Mesenchymal stem cell (in vitro differentiated cells and primary cell): ENCODE results near the gene STK32C.

Experiments used
- DNase-seq: peaks from one replicate; pipeline ENCODE4 v3.0.0-alpha.2; 2013
- H2AFZ ChIP-seq: one replicate; pipeline ENCODE4 v1.6.1; 2013; ENCODE audit warnings: low read depth, mild to moderate bottlenecking, control low read depth, inconsistent platforms, low read length, moderate library complexity
- H2AK5ac ChIP-seq: 2 replicates; pipeline ENCODE4 v1.6.1; 2013; ENCODE audit warnings: low read length, moderate library complexity, mild to moderate bottlenecking, inconsistent platforms; ENCODE audit not compliant: severe bottlenecking
- H2BK120ac ChIP-seq: one replicate; pipeline ENCODE4 v1.6.1; 2013; ENCODE audit warnings: low read depth, mild to moderate bottlenecking, inconsistent platforms, low read length, moderate library complexity
- H2BK12ac ChIP-seq, 2 experiments: one replicate each; pipeline ENCODE4 v1.6.1; 2013; ENCODE audit warnings: inconsistent platforms in 2 of 2, low read length in 2 of 2, mild to moderate bottlenecking in 2 of 2, moderate library complexity in 2 of 2, control low read depth in 1 of 2
- H2BK15ac ChIP-seq: one replicate; pipeline ENCODE4 v1.6.1; 2013; ENCODE audit warnings: mild to moderate bottlenecking, low read depth, inconsistent platforms; ENCODE audit not compliant: poor library complexity, severe bottlenecking
- H2BK5ac ChIP-seq: 2 replicates; pipeline ENCODE4 v1.6.1; 2013; ENCODE audit warnings: low read depth, mild to moderate bottlenecking, low read length, control low read depth, inconsistent platforms; ENCODE audit not compliant: poor library complexity, severe bottlenecking
- H3K14ac ChIP-seq, 2 experiments: one replicate each; pipeline ENCODE4 v1.6.1; 2013; ENCODE audit warnings: inconsistent platforms in 2 of 2, low read length in 2 of 2, control low read depth in 1 of 2, mild to moderate bottlenecking in 1 of 2, moderate library complexity in 1 of 2
- H3K18ac ChIP-seq, 2 experiments: one replicate each; pipeline ENCODE4 v1.6.1; 2013; ENCODE audit warnings: inconsistent platforms in 2 of 2, low read length in 2 of 2, control low read depth in 1 of 2, low read depth in 1 of 2, mild to moderate bottlenecking in 1 of 2
- H3K23ac ChIP-seq, 2 experiments: one replicate each; pipeline ENCODE4 v1.6.1; 2013; ENCODE audit warnings: inconsistent platforms in 2 of 2, low read length in 2 of 2, mild to moderate bottlenecking in 2 of 2, moderate library complexity in 2 of 2, control low read depth in 1 of 2
- H3K27ac ChIP-seq: 2 replicates; pipeline ENCODE4 v1.5.1; 2013; ENCODE audit warnings: mild to moderate bottlenecking, moderate library complexity, low read length, control low read depth, inconsistent platforms; ENCODE audit not compliant: poor library complexity, severe bottlenecking
- H3K27me3 ChIP-seq, 2 experiments: 2 replicates each; pipeline versions ENCODE4 v1.6.1 to v1.7.0; 2013; ENCODE audit warnings: low read length in 2 of 2, mild to moderate bottlenecking in 2 of 2, moderate library complexity in 2 of 2, control low read depth in 1 of 2, inconsistent platforms in 1 of 2; ENCODE audit not compliant: control insufficient read depth in 1 of 2, insufficient read depth in 1 of 2
- H3K36me3 ChIP-seq, 2 experiments: 2 replicates each; pipeline versions ENCODE4 v1.6.1 to v1.7.0; 2013; ENCODE audit warnings: low read length in 2 of 2, control low read depth in 1 of 2, inconsistent platforms in 1 of 2, low read depth in 1 of 2, mild to moderate bottlenecking in 1 of 2; ENCODE audit not compliant: insufficient read depth in 2 of 2, control insufficient read depth in 1 of 2
- H3K4ac ChIP-seq, 2 experiments: one replicate each; pipeline ENCODE4 v1.6.1; 2013; ENCODE audit warnings: inconsistent platforms in 2 of 2, low read length in 2 of 2, mild to moderate bottlenecking in 2 of 2, moderate library complexity in 2 of 2, control low read depth in 1 of 2, low read depth in 1 of 2
- H3K4me1 ChIP-seq: 2 replicates; pipeline ENCODE4 v1.6.1; 2013; ENCODE audit warnings: low read depth, low read length, control low read depth; ENCODE audit not compliant: control insufficient read depth, insufficient read depth
- H3K4me2 ChIP-seq: 2 replicates; pipeline ENCODE4 v1.6.1; 2013; ENCODE audit warnings: low read length, mild to moderate bottlenecking, inconsistent platforms; ENCODE audit not compliant: poor library complexity, severe bottlenecking
- H3K4me3 ChIP-seq, 2 experiments: 2 replicates each; pipeline versions ENCODE4 v1.5.1 to v1.7.0; 2013; ENCODE audit warnings: low read length in 2 of 2, mild to moderate bottlenecking in 2 of 2, control low read depth in 1 of 2, low read depth in 1 of 2; ENCODE audit not compliant: insufficient read depth in 1 of 2
- H3K79me1 ChIP-seq: replicated peaks from 2 replicates; pipeline ENCODE4 v1.6.1; 2013; ENCODE audit warnings: mild to moderate bottlenecking, control low read depth, low read length, inconsistent platforms; ENCODE audit not compliant: poor library complexity, severe bottlenecking
- H3K9ac ChIP-seq: 2 replicates; pipeline ENCODE4 v1.7.0; 2013; ENCODE audit warnings: mild to moderate bottlenecking, low read length, moderate library complexity
- H3K9me3 ChIP-seq: 2 replicates; pipeline ENCODE4 v1.7.0; 2013; ENCODE audit warnings: mild to moderate bottlenecking, low read length; ENCODE audit not compliant: control insufficient read depth
- H4K8ac ChIP-seq: one replicate; pipeline ENCODE4 v1.6.1; 2013; ENCODE audit warnings: inconsistent platforms, mild to moderate bottlenecking, low read length, moderate library complexity
- H4K91ac ChIP-seq: one replicate; pipeline ENCODE4 v1.6.1; 2013; ENCODE audit warnings: mild to moderate bottlenecking, low read length, inconsistent platforms
- WGBS: methylation state at CpG from one replicate; pipeline ENCODE4 v1.1.7; 2013; ENCODE audit warnings: mixed read lengths; 5-methylcytosine and 5-hydroxymethylcytosine counted together

STK32C gene

DNA sequence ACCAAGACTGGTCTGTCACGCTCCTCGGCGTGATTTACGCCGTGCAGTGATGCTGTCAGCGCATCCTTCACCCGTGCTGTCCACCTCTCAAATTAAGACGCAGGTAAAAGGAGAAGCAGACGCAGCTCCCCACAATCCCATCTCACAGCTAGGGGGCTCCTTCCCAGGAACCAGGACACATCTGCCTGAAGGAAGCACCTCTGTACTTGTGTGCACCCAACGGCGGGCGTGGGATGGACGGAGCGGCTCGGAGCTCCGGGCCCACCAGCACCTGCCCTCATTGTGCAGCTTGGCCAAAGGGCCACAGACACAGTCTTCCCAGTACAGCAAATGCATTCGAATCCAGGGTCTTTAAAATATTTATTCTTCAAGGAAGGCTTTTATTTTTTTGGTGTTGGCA is 55.3 kb downstream of the STK32C start:
- no peak for DNase-seq
- no peak overlapping the region for H2AFZ ChIP-seq
- no peak overlapping the region for H4K91ac ChIP-seq
- H2BK15ac ChIP-seq, result no peak overlapping the region
- no peak overlapping the region for H3K18ac ChIP-seq
- peaks cover 0 to 6% of the 10 kb centered on the region in 2 experiments for H3K27me3 ChIP-seq
- no peak overlapping the region for H2AK5ac ChIP-seq
- H3K4me3 ChIP-seq, result no peak overlapping the region
- H3K4ac ChIP-seq, result no peak overlapping the region
- H2BK12ac ChIP-seq, result no peak overlapping the region
- WGBS, result 91% methylated on average over 16 of the region's 17 CpGs
- H3K4me2 ChIP-seq, result no peak overlapping the region
- H3K14ac ChIP-seq, result no peak overlapping the region
- H3K4me1 ChIP-seq, result peaks cover 14% of the 10 kb centered on the region
- no peak overlapping the region for H2BK5ac ChIP-seq
- H2BK120ac ChIP-seq, result no peak overlapping the region
- H3K9me3 ChIP-seq, result no peaks in the 10 kb centered on the region
- H3K79me1 ChIP-seq, result no peaks in the 10 kb centered on the region
- H3K36me3 ChIP-seq, result no peaks in the 10 kb centered on the region
- H4K8ac ChIP-seq, result no peak overlapping the region
- no peak overlapping the region for H3K9ac ChIP-seq
- no peak overlapping the region for H3K27ac ChIP-seq
- no peak overlapping the region for H3K23ac ChIP-seq

GRCh38 chr10:132251928-132252327 is 55.8 kb downstream of the STK32C start:
- H3K23ac ChIP-seq, result no peak overlapping the region
- no peak overlapping the region for H2AK5ac ChIP-seq
- H3K4me3 ChIP-seq, result no peak overlapping the region
- peaks cover 9% of the 10 kb centered on the region for H3K4me1 ChIP-seq
- no peak overlapping the region for H3K4ac ChIP-seq
- no peak overlapping the region for H3K27ac ChIP-seq
- H3K14ac ChIP-seq, result no peak overlapping the region
- no peak overlapping the region for H4K91ac ChIP-seq
- H3K4me2 ChIP-seq, result no peak overlapping the region
- H4K8ac ChIP-seq, result no peak overlapping the region
- H2AFZ ChIP-seq, result no peak overlapping the region
- H3K18ac ChIP-seq, result no peak overlapping the region
- H3K9ac ChIP-seq, result no peak overlapping the region
- no peak for DNase-seq
- H2BK12ac ChIP-seq, result no peak overlapping the region
- H3K27me3 ChIP-seq, result peaks cover 0 to 9% of the 10 kb centered on the region in 2 experiments
- WGBS, result 88% methylated on average over 6 of the region's 6 CpGs
- H2BK15ac ChIP-seq, result no peak overlapping the region
- H3K36me3 ChIP-seq, result no peaks in the 10 kb centered on the region
- no peaks in the 10 kb centered on the region for H3K79me1 ChIP-seq
- H2BK5ac ChIP-seq, result no peak overlapping the region
- no peaks in the 10 kb centered on the region for H3K9me3 ChIP-seq
- H2BK120ac ChIP-seq, result no peak overlapping the region

DNA sequence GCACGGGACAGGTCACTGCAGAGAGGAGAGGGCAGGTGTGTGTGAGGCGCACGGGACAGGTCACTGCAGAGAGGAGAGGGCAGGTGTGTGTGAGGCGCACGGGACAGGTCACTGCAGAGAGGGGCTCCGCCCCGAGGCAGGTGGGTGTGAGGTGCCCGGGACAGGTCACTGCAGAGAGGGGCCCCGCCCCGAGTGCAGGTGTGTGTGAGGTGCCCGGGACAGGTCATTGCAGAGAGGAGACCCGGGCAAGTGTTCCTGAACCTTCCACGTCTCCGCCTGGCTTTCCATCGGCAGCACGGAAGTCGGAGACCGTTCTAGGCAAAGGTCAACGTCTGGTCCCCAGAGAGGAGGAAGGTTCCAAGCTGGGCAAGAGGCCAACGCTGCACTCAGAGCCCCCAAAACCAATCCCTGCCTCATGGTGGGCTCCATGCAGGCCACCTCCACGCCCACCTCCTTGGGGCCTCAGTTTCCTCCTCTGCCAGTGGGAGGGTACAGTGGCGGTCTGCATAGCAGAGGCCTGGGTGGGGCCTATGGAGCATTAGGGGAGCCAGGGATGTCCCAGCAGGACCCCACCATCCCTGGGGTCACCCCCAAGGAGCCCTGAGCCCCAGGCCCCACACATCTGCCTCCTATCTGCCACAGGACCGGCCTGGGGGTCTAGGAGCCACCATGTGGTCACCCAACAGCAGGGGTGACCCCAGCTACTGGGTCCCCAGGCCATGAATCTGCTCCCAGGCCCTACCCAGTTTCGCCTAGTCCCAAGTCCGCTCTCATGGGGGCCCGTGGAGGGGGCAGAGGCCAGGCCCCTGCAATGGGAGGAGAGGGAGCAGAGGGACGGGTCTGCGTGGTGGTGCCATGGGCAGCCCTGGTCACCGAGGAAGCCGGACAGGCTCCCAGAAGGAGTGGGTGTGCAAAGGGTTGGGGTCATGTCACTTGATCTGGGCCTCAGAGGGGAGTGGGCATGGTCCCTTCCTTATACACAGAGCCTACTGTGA is 57.0 kb downstream of the STK32C start:
- Histone ChIP-seq H3K36me3 (no peaks in the 10 kb centered on the region), H3K9me3 (no peaks in the 10 kb centered on the region), H4K8ac (no peak overlapping the region), H3K79me1 (no peaks in the 10 kb centered on the region), H2BK15ac (no peak overlapping the region), H3K4me1 (peaks cover 8% of the 10 kb centered on the region), H4K91ac (no peak overlapping the region), H2AK5ac (no peak overlapping the region), H3K4ac (no peak overlapping the region), H2BK5ac (no peak overlapping the region), H2BK120ac (no peak overlapping the region), H3K4me2 (no peak overlapping the region), H3K27ac (no peak overlapping the region), H3K14ac (no peak overlapping the region), H3K23ac (no peak overlapping the region), H3K9ac (no peak overlapping the region), H2AFZ (no peak overlapping the region), H2BK12ac (no peak overlapping the region), H3K27me3 (peaks cover 0 to 10% of the 10 kb centered on the region in 2 experiments), H3K18ac (no peak overlapping the region), H3K4me3 (no peak overlapping the region)
- DNase-seq, result no peak
- WGBS, result 83% methylated on average over 21 of the region's 30 CpGs

DNA sequence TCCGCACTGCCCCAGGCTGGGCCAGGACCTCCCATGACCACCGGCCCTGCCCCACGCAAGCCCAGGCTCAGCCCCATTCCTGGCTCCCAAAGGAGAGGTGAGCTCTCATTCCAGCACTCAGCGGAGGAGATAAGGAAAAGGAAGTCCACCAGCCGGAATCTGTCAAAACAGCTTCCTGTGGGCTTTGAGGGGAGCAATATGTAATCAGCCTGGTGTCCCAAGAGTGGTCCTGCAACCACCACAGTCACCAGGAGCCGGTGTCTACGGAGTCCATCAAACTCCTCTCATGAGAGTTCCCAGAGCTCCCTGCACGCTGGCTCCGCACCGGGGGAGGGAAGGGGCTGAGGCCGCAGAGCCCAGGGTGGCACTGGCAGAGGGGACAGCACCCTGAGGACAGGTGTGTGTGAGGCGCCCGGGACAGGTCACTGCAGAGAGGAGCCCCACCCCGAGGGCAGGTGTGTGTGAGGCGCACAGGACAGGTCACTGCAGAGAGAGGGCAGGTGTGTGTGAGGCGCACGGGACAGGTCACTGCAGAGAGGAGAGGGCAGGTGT is 57.9 kb downstream of the STK32C start:
- H3K27ac ChIP-seq, result no peak overlapping the region
- no peak overlapping the region for H3K9ac ChIP-seq
- no peak overlapping the region for H3K23ac ChIP-seq
- no peak overlapping the region for H3K4me3 ChIP-seq
- DNase-seq, result no peak
- H3K4me1 ChIP-seq, result peaks cover 8% of the 10 kb centered on the region
- H3K4ac ChIP-seq, result no peak overlapping the region
- H2AFZ ChIP-seq, result no peak overlapping the region
- 81% methylated on average over 15 of the region's 17 CpGs for WGBS
- no peak overlapping the region for H3K14ac ChIP-seq
- no peaks in the 10 kb centered on the region for H3K9me3 ChIP-seq
- no peak overlapping the region for H4K91ac ChIP-seq
- H3K79me1 ChIP-seq, result no peaks in the 10 kb centered on the region
- no peak overlapping the region for H2BK5ac ChIP-seq
- no peaks in the 10 kb centered on the region for H3K36me3 ChIP-seq
- H2AK5ac ChIP-seq, result no peak overlapping the region
- H2BK12ac ChIP-seq, result no peak overlapping the region
- H3K27me3 ChIP-seq, result peaks cover 0 to 10% of the 10 kb centered on the region in 2 experiments
- no peak overlapping the region for H3K18ac ChIP-seq
- no peak overlapping the region for H4K8ac ChIP-seq
- no peak overlapping the region for H3K4me2 ChIP-seq
- no peak overlapping the region for H2BK15ac ChIP-seq
- H2BK120ac ChIP-seq, result no peak overlapping the region
